ENCODE results near the gene COPZ1. TPM values are rescaled to one million over a fixed set of nuclear protein-coding genes. Genes with fewer than 3 reads are reported as not detected.

COPZ1 gene
- total RNA-seq, 2 donors from 2014 or later = 83.1 to 192 TPM

DNA sequence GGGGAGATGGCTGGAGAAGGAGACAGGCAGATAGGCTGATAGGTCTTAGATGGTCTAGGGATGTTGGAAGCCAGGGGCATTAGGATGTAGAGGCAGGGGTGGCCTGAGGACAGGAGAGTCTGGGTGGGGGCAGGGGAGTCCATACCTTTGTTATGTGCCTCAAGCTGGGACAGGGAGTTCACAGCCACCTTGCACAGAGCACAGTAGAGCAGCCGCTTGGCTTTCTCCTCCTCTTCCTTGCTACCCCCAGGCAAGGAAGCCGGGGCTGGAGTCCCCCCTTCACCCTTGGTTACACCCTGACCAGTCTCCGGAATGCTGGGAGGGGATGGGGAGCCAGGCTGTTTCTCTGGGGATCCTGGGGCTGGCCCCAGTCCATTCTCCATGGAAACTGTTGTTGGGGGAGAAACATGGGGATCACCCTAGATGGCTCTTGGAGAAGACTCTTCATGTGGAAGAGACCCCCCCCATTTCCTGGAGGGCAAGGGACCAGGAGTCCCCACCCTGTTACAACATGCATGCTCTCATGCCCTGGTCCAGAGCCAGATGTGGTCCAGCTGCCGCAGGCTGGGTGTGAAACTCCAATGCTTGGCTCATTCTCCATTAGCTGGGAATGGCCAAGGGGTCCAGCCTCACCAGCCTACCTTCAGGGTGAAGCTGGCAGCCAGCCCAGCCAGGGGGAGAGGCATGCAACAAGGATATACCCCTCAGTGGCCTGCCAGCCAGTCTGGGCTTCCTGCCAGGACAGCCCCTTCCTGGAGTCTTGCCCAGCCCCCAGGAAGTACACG lies 46.6 kb downstream of the COPZ1 start:
- Histone ChIP-seq H3K4me3 (no peak overlapping the region), H3K27ac (no peak overlapping the region), H3K27me3 (replicated peaks; ENCODE audit: insufficient read depth) (no peaks in the 10 kb centered on the region), H3K36me3 (no peaks in the 10 kb centered on the region), H3K4me1 (replicated peaks) (no peaks in the 10 kb centered on the region), H3K9me3 (no peaks in the 10 kb centered on the region)
- TF ChIP-seq POLR2A (IDR thresholded peaks at IDR 0.05) (no peak), POLR2AphosphoS5 (IDR thresholded peaks at IDR 0.05) (no peak), CTCF (IDR thresholded peaks at IDR 0.05) (no peak)
- DNase-seq (ENCODE audit: low spot score) = no peak
- intact Hi-C loops (cut with DNase I) = no loop called here
- 42% methylated on average over 5 of the region's 5 CpGs for WGBS

DNA sequence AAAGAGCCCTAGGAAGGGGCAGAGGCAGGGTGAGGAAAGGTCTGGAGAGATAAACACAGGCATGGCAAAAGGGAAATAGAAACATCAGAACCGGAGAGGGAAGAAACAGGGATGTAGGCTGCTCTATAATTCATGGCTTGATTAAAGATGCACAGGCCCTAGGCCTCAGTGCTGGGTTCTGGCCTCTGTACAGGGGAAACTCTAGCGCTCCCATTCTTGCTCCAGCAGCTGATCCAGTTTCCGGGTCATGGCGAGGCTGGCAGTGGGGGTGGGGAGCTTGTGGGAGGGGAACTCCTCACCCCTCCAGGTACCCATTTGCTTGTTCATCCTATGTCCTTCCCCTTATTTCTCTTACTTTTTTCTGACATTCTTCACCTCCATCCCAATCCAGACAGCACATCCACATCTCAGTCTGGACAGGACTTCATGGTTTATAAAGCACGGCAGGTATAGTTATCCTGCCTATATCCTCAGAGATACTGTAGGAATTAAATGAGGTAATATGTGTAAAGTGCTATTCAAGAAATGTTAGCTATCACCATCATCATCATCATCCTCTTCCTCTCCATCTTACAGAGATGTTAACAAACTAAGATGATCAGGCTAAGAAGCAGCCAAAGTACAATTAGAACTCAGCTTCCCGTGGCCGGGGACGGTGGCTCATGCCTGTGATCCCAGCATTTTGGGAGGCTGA lies 47.3 kb downstream of the COPZ1 start:
- no peaks in the 10 kb centered on the region for H3K27me3 ChIP-seq (replicated peaks; ENCODE audit: insufficient read depth)
- H3K4me3 ChIP-seq = no peak overlapping the region
- WGBS = 45% methylated on average over 8 of the region's 8 CpGs
- H3K4me1 ChIP-seq (replicated peaks) = no peaks in the 10 kb centered on the region
- H3K36me3 ChIP-seq = no peaks in the 10 kb centered on the region
- no peak overlapping the region for H3K27ac ChIP-seq
- TF ChIP-seq POLR2AphosphoS5 (IDR thresholded peaks at IDR 0.05) (no peak), POLR2A (IDR thresholded peaks at IDR 0.05) (no peak), CTCF (IDR thresholded peaks at IDR 0.05) (no peak)
- DNase-seq (ENCODE audit: low spot score) = no peak
- intact Hi-C loops (cut with DNase I) = no loop called here
- H3K9me3 ChIP-seq = no peaks in the 10 kb centered on the region

DNA sequence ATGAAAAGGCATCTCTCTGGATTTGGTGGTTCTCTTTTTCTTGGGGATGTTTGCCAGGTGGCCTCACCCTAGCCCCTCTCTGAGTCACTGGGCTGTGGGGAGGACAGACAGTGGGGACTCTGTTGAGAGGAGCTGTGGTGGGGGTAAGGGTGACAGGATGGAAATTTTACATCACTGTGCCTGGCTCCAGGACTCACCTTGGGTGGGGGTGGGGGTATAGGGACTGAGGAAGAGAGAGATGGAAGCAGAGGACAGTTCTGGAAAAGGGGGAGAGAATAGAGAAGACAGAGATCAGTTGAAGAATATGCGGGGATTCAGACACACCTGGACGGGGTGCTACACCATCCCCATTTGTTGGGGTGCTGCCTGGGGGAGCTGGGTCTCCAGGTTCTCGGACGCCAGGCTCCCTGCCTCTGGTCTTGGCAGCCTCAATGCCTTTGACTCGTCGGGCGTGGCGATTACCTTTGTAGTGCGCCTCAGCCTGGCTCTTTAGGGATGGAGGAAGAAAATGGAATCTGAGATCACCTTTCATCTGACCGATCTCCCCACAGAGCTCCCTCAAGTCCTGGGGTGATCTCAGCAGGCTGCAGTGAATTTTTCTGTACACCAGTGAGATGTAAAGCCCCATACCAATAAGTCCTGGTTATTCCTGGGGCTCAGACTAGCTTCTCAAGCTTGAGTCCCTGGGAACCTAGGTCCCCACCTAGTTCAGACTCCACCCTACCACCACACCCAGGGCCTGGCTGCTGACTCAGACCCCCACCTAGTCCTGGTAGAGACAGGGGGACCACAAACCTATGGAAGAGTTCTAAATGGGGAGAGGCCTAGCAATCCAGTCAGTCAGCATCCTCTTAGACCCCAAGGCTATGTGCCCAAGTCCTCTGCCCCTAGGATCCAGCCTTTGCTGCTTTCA lies 49.0 kb downstream of the COPZ1 start:
- no peak overlapping the region for H3K27ac ChIP-seq
- no peak for TF ChIP-seq POLR2A (IDR thresholded peaks at IDR 0.05)
- no peak for TF ChIP-seq CTCF (IDR thresholded peaks at IDR 0.05)
- no peak for TF ChIP-seq POLR2AphosphoS5 (IDR thresholded peaks at IDR 0.05)
- no peak overlapping the region for H3K4me3 ChIP-seq
- 85% methylated on average over 10 of the region's 10 CpGs for WGBS
- H3K36me3 ChIP-seq = no peaks in the 10 kb centered on the region
- H3K27me3 ChIP-seq (replicated peaks; ENCODE audit: insufficient read depth) = no peaks in the 10 kb centered on the region
- no peaks in the 10 kb centered on the region for H3K9me3 ChIP-seq
- DNase-seq (ENCODE audit: low spot score) = no peak
- no peaks in the 10 kb centered on the region for H3K4me1 ChIP-seq (replicated peaks)
- intact Hi-C loops (cut with DNase I) = no loop called here

DNA sequence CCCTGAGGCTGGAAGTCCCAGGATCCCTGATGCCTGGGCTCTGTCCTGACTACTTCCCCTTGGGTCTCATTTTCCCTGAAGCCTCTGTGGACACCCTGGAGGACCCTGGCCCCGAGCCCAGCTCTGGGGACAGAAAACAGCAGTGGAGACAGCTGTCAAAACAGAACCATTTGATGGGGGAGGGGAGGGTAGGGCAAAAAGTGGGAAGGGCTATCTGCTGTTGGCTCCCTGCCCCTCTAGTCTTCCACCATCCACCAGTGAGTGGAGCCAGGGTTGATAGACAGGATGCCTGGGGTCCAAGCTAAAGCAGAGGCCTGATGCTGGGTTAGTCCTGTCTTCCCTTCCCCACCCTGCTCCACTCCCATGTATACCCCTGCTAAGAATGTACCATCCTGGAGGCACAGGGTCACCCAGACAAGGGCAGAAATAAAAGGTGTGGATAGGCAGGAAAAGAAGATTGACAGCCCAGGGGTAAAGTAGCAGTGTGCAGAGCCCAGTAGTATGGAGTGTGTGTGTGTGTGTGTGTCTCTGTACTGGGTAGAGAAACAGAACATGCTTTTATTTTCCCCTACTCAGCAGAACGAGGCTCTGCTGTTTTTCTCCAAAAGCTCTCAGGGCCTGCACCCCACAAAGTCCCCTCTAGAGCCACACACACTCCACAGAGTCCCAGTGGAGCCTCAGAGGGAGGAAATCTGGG lies 49.8 kb downstream of the COPZ1 start:
- no peak overlapping the region for H3K4me3 ChIP-seq
- no peak overlapping the region for H3K27ac ChIP-seq
- H3K9me3 ChIP-seq = no peaks in the 10 kb centered on the region
- TF ChIP-seq POLR2AphosphoS5 (IDR thresholded peaks at IDR 0.05) (no peak), POLR2A (IDR thresholded peaks at IDR 0.05) (no peak), CTCF (IDR thresholded peaks at IDR 0.05) (no peak)
- H3K27me3 ChIP-seq (replicated peaks; ENCODE audit: insufficient read depth) = no peaks in the 10 kb centered on the region
- no peak for DNase-seq (ENCODE audit: low spot score)
- 41% methylated on average over 2 of the region's 2 CpGs for WGBS
- H3K4me1 ChIP-seq (replicated peaks) = peaks cover 4% of the 10 kb centered on the region
- H3K36me3 ChIP-seq = no peaks in the 10 kb centered on the region
- intact Hi-C loops (cut with DNase I) = no loop called here

All from prostate gland (tissue), 2 donors.